AG20443 (cell line): ENCODE data around the gene HLF.

Experiments used
- DNase-seq: peaks from one replicate; pipeline ENCODE4 v3.0.0; 2012; ENCODE audit warnings: low spot score, mixed read lengths

The HLF gene

GRCh38 chr17:55274355-55275255, 9.8 kb downstream of the HLF start:
- DNase-seq = no peak

- DNase-seq = no peak
Observed at GRCh38 chr17:55275894-55276804, 11.4 kb downstream of the HLF start.

GRCh38 chr17:55278173-55278961, 13.6 kb downstream of the HLF start:
- DNase-seq = no peak

GRCh38 chr17:55279203-55279602, 14.4 kb downstream of the HLF start:
- no peak for DNase-seq

- DNase-seq = no peak
Observed at GRCh38 chr17:55279788-55280187, 15.0 kb downstream of the HLF start.

- DNase-seq = no peak
Observed at GRCh38 chr17:55280212-55280611, 15.5 kb downstream of the HLF start.

GRCh38 chr17:55281649-55282378, 17.1 kb downstream of the HLF start:
- no peak for DNase-seq

- no peak for DNase-seq
Observed at GRCh38 chr17:55282379-55282702, 17.6 kb downstream of the HLF start.

GRCh38 chr17:55282741-55283140, 18.0 kb downstream of the HLF start:
- DNase-seq = no peak

- no peak for DNase-seq
Observed at GRCh38 chr17:55283256-55283965, 18.7 kb downstream of the HLF start.

- no peak for DNase-seq
Observed at GRCh38 chr17:55284001-55284884, 19.5 kb downstream of the HLF start.

GRCh38 chr17:55284944-55285339, 20.2 kb downstream of the HLF start:
- DNase-seq = no peak

GRCh38 chr17:55285340-55286301, 20.9 kb downstream of the HLF start:
- no peak for DNase-seq

- no peak for DNase-seq
Observed at GRCh38 chr17:55286681-55287589, 22.2 kb downstream of the HLF start.

- no peak for DNase-seq
Observed at GRCh38 chr17:55288356-55289105, 23.8 kb downstream of the HLF start.

- no peak for DNase-seq
Observed at GRCh38 chr17:55289106-55289446, 24.3 kb downstream of the HLF start.

GRCh38 chr17:55289978-55290377, 25.2 kb downstream of the HLF start:
- no peak for DNase-seq
